Stimulated activated CD4-positive, alpha-beta T cell treated with anti-CD3 and anti-CD28 coated beads, TNF-alpha, amount 100 ng/mL, for 24 hours (primary cell): ENCODE data around the gene SYDE2.
A peak's percentile ranks its signal among the peaks of the same experiment; 100 is the strongest.
"Not testable (repeated sequence)": the region's sequence is repeated elsewhere in the genome, so short reads cannot be mapped to it uniquely, and the experiment has no call there.

ENCODE experiments used
- DNase-seq, 3 experiments: peaks; one replicate each; pipeline ENCODE4 v3.0.0-alpha.2; 2020; ENCODE audit warnings: low read depth in 3 of 3

Gene SYDE2

GRCh38 chr1:85219853-85220610 is 19.2 kb upstream of the SYDE2 start:
- DNase-seq, result no peak

- no peak for DNase-seq
These were observed 15.9 kb upstream of the SYDE2 start for GRCh38 chr1:85216697-85217096.

- DNase-seq, result no peak
These were observed 13.8 kb upstream of the SYDE2 start for GRCh38 chr1:85214654-85215053.

- no peak for DNase-seq
These were observed 7.7 kb upstream of the SYDE2 start for GRCh38 chr1:85208488-85208887.

- no peak for DNase-seq
These were observed 2.9 kb upstream of the SYDE2 start for GRCh38 chr1:85203573-85204171.

- no peak for DNase-seq
These were observed 2.0 kb upstream of the SYDE2 start for GRCh38 chr1:85202864-85203255.

- DNase-seq, result no peak
These were observed 1.5 kb upstream of the SYDE2 start for GRCh38 chr1:85202092-85202863.

- peak; percentile 10 to 62 (median 29) for DNase-seq
These were observed 700 bp upstream of the SYDE2 start for GRCh38 chr1:85201340-85202091.

- peak in 1 of 3 experiments; percentile 0 for DNase-seq
These were observed 951 bp downstream of the SYDE2 start for GRCh38 chr1:85199667-85200462.

- no peak for DNase-seq
These were observed 2.0 kb downstream of the SYDE2 start for GRCh38 chr1:85198864-85199263.

GRCh38 chr1:85196358-85196757 is 4.5 kb downstream of the SYDE2 start:
- DNase-seq, result no peak

GRCh38 chr1:85195703-85196102 is 5.1 kb downstream of the SYDE2 start:
- DNase-seq, result no peak

- DNase-seq, result not testable (repeated sequence)
These were observed 8.7 kb downstream of the SYDE2 start for GRCh38 chr1:85192129-85192528.

GRCh38 chr1:85189120-85189519 is 11.7 kb downstream of the SYDE2 start:
- DNase-seq, result no peak

GRCh38 chr1:85188530-85188929 is 12.3 kb downstream of the SYDE2 start:
- DNase-seq, result no peak

GRCh38 chr1:85187021-85187420 is 13.8 kb downstream of the SYDE2 start:
- DNase-seq, result not testable (repeated sequence)

GRCh38 chr1:85184245-85184644 is 16.6 kb downstream of the SYDE2 start:
- no peak for DNase-seq

GRCh38 chr1:85182700-85183099 is 18.1 kb downstream of the SYDE2 start:
- DNase-seq, result no peak

GRCh38 chr1:85180869-85181268 is 19.9 kb downstream of the SYDE2 start:
- DNase-seq, result no peak

- no peak for DNase-seq
These were observed 21.3 kb downstream of the SYDE2 start for GRCh38 chr1:85179522-85179921.

GRCh38 chr1:85178396-85178795 is 22.4 kb downstream of the SYDE2 start:
- no peak for DNase-seq
